OCI-LY3 (cell line): Measurements from ENCODE around the gene DOCK7.

Source experiments
- CTCF ChIP-seq: fragments of 200-600, 300-600 bp; sonication (generic); IDR thresholded peaks from 2 replicates; pipeline ENCODE4 v1.5.1; 2014; ENCODE audit warnings: antibody characterized with exemption, low read length, low read depth
- EZH2phosphoT487 ChIP-seq: fragments of 200-600 bp; shearing (Covaris generic); IDR thresholded peaks from 2 replicates; pipeline ENCODE4 v1.6.1; 2018; ENCODE audit warnings: antibody characterized with exemption, mixed run types, low read depth

- TF ChIP-seq CTCF: no peak
- TF ChIP-seq EZH2phosphoT487: no peak
Measured at GRCh38 chr1:62585469-62586155, 102.6 kb downstream of the DOCK7 start.
